ENCODE measurements around the gene SNTG2. TPM values are rescaled to one million over a fixed set of nuclear protein-coding genes. Genes with fewer than 3 reads are reported as not detected.
A peak's percentile ranks its signal among the peaks of the same experiment; 100 is the strongest.

The SNTG2 gene
- total RNA-seq, 1 donor from 2014 or later: 0.47 TPM

DNA sequence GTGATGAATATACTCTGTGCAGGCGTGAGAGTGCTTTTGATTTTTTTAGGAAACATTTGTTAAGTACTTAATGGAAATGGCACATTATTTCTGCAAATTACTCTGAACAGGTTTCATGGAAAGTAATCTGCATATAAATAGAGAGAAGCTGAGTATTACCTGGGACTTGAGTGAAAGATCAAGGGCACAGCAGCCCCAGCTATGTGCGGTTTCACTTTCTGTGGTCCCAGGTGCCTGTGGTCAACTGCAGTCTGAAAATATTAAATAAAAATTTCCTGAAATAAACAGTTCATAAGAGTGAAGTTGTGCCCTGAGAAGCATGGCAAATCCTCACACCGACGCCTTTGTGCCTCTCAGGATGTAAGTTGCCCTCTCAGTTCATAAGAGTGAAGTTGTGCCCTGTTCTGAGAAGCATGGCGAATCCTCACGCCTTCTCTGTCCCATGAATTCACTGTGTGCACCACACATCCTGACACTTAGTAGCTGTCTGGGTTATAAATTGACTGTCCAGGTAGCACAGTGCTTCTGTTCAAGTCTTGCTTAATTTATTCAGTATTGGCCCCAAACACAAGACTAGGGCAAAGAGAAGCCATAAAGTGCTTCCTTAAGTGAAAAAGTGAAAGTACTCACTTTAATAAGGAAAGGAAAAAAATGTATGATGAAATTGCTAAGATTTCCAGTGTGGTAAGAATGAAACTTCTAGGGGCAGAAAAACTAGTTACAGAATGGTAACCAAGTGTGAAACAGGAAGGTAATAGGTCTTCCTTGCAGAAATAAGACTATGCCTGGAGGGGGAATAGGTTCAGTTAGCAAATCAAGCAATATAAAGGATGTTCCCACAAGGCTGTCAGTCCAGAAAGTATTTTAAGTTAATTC is 4.3 kb upstream of the SNTG2 start:
- peaks cover 7% of the 10 kb centered on the region for H3K9me3 Mint-ChIP-seq
- TF ChIP-seq CTCF (conservative IDR thresholded peaks at IDR 0.05): no peak
- peaks cover 2% of the 10 kb centered on the region for H3K36me3 Mint-ChIP-seq (ENCODE audit: low read depth)
- peaks cover 56% of the 10 kb centered on the region for H3K27me3 Mint-ChIP-seq (ENCODE audit: low read depth)
- H3K4me3 Mint-ChIP-seq: no peak overlapping the region
- DNase-seq (ENCODE audit: low read depth, low spot score): no peak
- H3K4me1 Mint-ChIP-seq: peaks cover 7% of the 10 kb centered on the region
- H3K27ac Mint-ChIP-seq (ENCODE audit: unreplicated experiment): no peak overlapping the region

- Mint-ChIP-seq H3K4me1 (peaks cover 10% of the 10 kb centered on the region), H3K27me3 (ENCODE audit: low read depth) (peaks cover 87% of the 10 kb centered on the region), H3K27ac (ENCODE audit: unreplicated experiment) (no peak overlapping the region), H3K9me3 (peaks cover 3% of the 10 kb centered on the region), H3K4me3 (peak overlapping the region; percentile 84), H3K36me3 (ENCODE audit: low read depth) (peaks cover 5% of the 10 kb centered on the region)
- no peak for DNase-seq (ENCODE audit: low read depth, low spot score)
- no peak for TF ChIP-seq CTCF (conservative IDR thresholded peaks at IDR 0.05)
These were observed 1.1 kb upstream of the SNTG2 start for GRCh38 chr2:949384-950079.

DNA sequence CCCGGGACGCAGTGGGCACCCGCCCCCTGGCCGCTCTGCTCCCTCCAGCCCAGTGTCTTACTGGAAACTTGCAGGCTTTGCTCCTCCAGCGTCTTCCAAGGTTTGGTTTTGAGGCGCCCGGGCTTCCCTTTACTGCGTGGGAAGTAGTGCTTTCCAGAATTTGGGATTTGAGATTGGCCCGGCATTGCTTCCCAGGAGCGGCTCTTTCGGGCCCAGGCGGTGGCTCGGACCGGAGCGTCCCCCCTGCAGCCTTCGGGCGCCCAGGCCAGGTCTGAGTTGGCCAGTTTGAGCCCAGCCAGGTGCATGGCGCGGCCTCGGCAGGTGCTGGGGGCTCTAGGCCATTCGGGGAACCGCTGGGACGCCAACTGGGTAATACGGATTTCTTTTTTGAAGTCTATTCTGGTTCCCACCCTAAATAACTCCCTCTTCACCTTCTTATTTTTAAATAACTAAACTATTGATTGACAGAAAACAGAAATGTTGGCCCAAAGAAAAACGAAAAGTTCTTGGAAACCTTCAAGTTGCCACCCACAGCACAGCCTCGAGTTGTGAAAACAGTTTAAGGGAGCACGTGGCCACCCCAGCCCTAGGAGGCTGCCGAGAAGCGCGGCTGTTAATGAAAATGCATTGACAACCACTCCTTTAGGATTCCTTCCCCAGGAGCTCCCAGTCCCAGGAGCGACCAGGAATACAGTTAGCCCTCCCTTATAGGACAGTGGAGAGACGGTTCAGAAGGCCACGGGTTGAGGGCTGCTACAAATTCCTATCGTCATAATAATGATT is 766 bp downstream of the SNTG2 start:
- H3K27me3 Mint-ChIP-seq (ENCODE audit: low read depth): peaks cover 78% of the 10 kb centered on the region
- peaks cover 10% of the 10 kb centered on the region for H3K4me1 Mint-ChIP-seq
- H3K36me3 Mint-ChIP-seq (ENCODE audit: low read depth): peaks cover 3% of the 10 kb centered on the region
- H3K9me3 Mint-ChIP-seq: no peaks in the 10 kb centered on the region
- peak overlapping the region; percentile 93 for H3K4me3 Mint-ChIP-seq
- H3K27ac Mint-ChIP-seq (ENCODE audit: unreplicated experiment): no peak overlapping the region
- TF ChIP-seq CTCF (conservative IDR thresholded peaks at IDR 0.05): no peak
- no peak for DNase-seq (ENCODE audit: low read depth, low spot score)

- Mint-ChIP-seq H3K27me3 (ENCODE audit: low read depth) (peaks cover 60% of the 10 kb centered on the region), H3K27ac (ENCODE audit: unreplicated experiment) (no peak overlapping the region), H3K4me3 (peak overlapping the region; percentile 12), H3K9me3 (no peaks in the 10 kb centered on the region), H3K4me1 (peaks cover 10% of the 10 kb centered on the region), H3K36me3 (ENCODE audit: low read depth) (peaks cover 3% of the 10 kb centered on the region)
- no peak for DNase-seq (ENCODE audit: low read depth, low spot score)
- no peak for TF ChIP-seq CTCF (conservative IDR thresholded peaks at IDR 0.05)
These were observed 2.8 kb downstream of the SNTG2 start for GRCh38 chr2:953408-953807.

DNA sequence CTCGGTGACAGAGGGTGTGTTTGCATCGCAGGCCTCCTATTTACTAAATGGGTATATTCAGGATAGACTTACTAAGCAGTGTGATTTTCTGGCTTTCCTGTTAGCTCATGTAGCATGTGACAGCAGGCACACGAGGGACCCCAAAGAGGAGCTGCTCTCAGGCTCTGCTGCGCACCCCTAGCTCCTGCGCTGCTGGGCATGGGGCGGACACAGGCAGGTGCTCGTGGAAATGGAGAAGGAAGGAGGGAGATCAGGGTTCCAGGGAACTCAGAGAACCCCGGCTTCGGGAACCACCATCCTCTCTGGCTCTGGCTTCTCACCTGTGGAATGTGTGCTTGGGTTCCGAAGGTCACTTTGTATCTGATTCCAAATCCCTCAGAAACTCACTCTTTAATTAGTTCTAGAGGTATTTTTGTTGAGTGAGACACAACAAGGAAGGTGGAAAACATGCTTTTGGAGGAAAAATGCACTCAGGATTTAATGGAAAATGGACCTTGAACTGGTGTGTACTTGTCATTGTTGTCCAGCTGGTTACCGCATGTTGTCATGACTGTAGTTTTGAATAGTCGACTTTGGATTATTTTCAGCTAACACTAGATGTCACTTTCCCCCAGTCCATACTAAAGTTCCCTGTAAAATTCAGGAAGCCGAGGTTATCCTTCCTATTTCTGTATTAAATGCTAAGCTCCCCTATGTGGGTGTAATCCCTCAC is 3.5 kb downstream of the SNTG2 start:
- Mint-ChIP-seq H3K4me3 (no peak overlapping the region), H3K36me3 (ENCODE audit: low read depth) (peaks cover 3% of the 10 kb centered on the region), H3K27me3 (ENCODE audit: low read depth) (peaks cover 53% of the 10 kb centered on the region), H3K4me1 (peaks cover 11% of the 10 kb centered on the region), H3K9me3 (no peaks in the 10 kb centered on the region), H3K27ac (ENCODE audit: unreplicated experiment) (peak overlapping the region; percentile 40)
- DNase-seq (ENCODE audit: low read depth, low spot score): no peak
- TF ChIP-seq CTCF (conservative IDR thresholded peaks at IDR 0.05): peak; percentile 42
